ENCODE results near the gene TMEM213.

- no peak for TF ChIP-seq MAX (IDR thresholded peaks at IDR 0.05)
- no peak for TF ChIP-seq TAF1 (IDR thresholded peaks at IDR 0.05; ENCODE audit: low read depth, low read length)
Measured at GRCh38 chr7:138814816-138815332, 17.1 kb downstream of the TMEM213 start.

Data from H1 (cell line).